ENCODE results near the gene PPTC7. TPM values are rescaled to one million over a fixed set of nuclear protein-coding genes. Genes with fewer than 3 reads are reported as not detected.

The PPTC7 gene
- total and polyA plus RNA-seq, 2 of the 8 experiments (the other 6 are each of a cell fraction or from before 2014, with no cell fraction given) = 8.1 to 15.9 TPM

DNA sequence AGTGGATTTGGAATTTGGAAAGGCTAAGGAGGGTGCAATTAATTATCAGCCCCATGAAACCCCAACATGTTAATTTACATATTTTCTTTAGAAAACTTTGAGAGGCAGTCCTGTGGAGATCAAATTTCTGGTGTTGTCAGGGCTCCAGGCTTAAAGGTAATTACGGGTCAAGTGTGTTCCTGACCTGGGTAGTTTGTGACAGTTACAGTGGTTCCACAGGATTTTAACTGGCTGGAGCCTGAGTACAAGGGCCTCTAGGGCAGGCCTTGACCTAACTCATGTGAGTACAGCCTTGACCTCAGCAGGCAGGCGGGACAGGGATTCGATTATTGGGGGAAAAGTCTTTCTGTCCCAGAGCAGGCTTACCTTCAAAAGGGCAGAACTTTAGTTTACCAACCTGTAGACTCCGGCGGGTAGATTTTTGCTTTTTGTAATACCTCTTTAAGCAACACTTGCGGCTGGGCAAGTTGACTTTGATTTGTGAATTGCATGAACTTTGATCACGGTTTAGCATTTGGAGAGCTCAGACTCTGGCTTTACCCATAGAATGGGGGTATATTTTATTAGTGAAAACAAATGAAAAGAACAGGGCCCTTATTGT, 8.4 kb upstream of the PPTC7 start:
- Histone ChIP-seq H3K27me3 (replicated peaks in 1 of 4; ENCODE audit: control insufficient read depth in 3 of 4, extremely low read depth in 1 of 4, insufficient read depth in 3 of 4, low read length in 3 of 4) (no peaks in the 10 kb centered on the region), H3K4me3 (ENCODE audit: extremely low read depth in 1 of 4, insufficient read depth in 2 of 4, low read depth in 3 of 4, low read length in 4 of 4) (no peak overlapping the region), H3K36me3 (ENCODE audit: control insufficient read depth in 2 of 4, insufficient read depth in 4 of 4, low read length in 3 of 4) (no peaks in the 10 kb centered on the region), H2BK5ac (ENCODE audit: low read depth, low read length) (no peak overlapping the region), H2BK120ac (replicated peaks; ENCODE audit: low read depth, low read length) (no peak overlapping the region), H3K79me1 (ENCODE audit: low read depth, low read length) (no peaks in the 10 kb centered on the region), H4K8ac (ENCODE audit: extremely low read depth, insufficient read depth, low read length) (no peak overlapping the region), H2AK5ac (ENCODE audit: low read depth, low read length) (no peak overlapping the region), H3K9me3 (ENCODE audit: insufficient read depth in 2 of 2, low read depth in 1 of 2, low read length in 1 of 2) (no peaks in the 10 kb centered on the region), H3K23me2 (ENCODE audit: low read depth, low read length) (no peaks in the 10 kb centered on the region), H3K18ac (ENCODE audit: extremely low read depth, low read length) (no peak overlapping the region), H4K20me1 (replicated peaks in 1 of 2; ENCODE audit: control insufficient read depth in 1 of 2, insufficient read depth in 2 of 2, low read length in 2 of 2) (no peaks in the 10 kb centered on the region), H4K5ac (ENCODE audit: insufficient read length, low read depth, low read length) (no peak overlapping the region), H2BK12ac (ENCODE audit: low read depth, low read length) (no peak overlapping the region), H2BK20ac (ENCODE audit: low read length) (no peak overlapping the region), H3K4me2 (ENCODE audit: insufficient read depth in 1 of 2, low read depth in 2 of 2, low read length in 2 of 2) (no peak overlapping the region; a peak in 2 of 4 replicates), H3K56ac (replicated peaks; ENCODE audit: insufficient read length, low read depth, low read length) (no peak overlapping the region), H3K4ac (replicated peaks; ENCODE audit: insufficient read length, low read depth, low read length) (no peak overlapping the region), H3K4me1 (replicated peaks in 1 of 4; ENCODE audit: control insufficient read depth in 3 of 4, insufficient read depth in 4 of 4, low read length in 3 of 4) (peaks cover 0 to 7% (median 2%) of the 10 kb centered on the region in 4 experiments; a peak in 2 of 7 replicates), H3K27ac (ENCODE audit: low read depth, low read length) (no peak overlapping the region), H3K9ac (replicated peaks in 1 of 4; ENCODE audit: extremely low read depth in 1 of 4, low read depth in 3 of 4, low read length in 3 of 4) (no peak overlapping the region), H2BK15ac (ENCODE audit: low read length) (no peak overlapping the region), H3K79me2 (ENCODE audit: control insufficient read depth in 1 of 2, insufficient read depth in 2 of 2, low read length in 2 of 2) (no peaks in the 10 kb centered on the region), H3K23ac (ENCODE audit: insufficient read length) (no peak overlapping the region), H3K14ac (ENCODE audit: insufficient read length) (no peak overlapping the region), H2AFZ (ENCODE audit: low read length) (peak overlapping the region; percentile 36; the same call in 1 of the 2 replicates), H4K91ac (replicated peaks; ENCODE audit: insufficient read length, low read length) (no peak overlapping the region)
- 88% methylated on average over 7 of the region's 7 CpGs; no CpG with 5 or more reads in 1 of the 2 experiments for WGBS, 2 experiments (ENCODE audit: extremely low coverage in 1 of 2, insufficient coverage in 1 of 2, insufficient read length in 1 of 2, insufficient replicate concordance in 2 of 2, low coverage in 1 of 2, low lambda C conversion rate in 2 of 2, missing lambda C conversion rate in 1 of 2)
- TF ChIP-seq SP2 (IDR thresholded peaks at IDR 0.05; ENCODE audit: low read length) (no peak), ATF2 (IDR thresholded peaks at IDR 0.05; ENCODE audit: low read length) (no peak), JUN (IDR thresholded peaks at IDR 0.05; ENCODE audit: low read depth, low read length) (no peak), MAFK (IDR thresholded peaks at IDR 0.05; ENCODE audit: low read depth, low read length) (no peak), CHD1 (IDR thresholded peaks at IDR 0.05; ENCODE audit: low read depth, low read length) (no peak)
- CTCF ChIA-PET (ENCODE audit: partially characterized antibody) = interaction anchor here (0.6 to 14.6 kb wide), 4 partner anchors 11 to 442 kb away, joined by 3 to 190 read pairs (median 30); no protein-coding TSS in a partner anchor
- no peak for DNase-seq (ENCODE audit: low read depth in 1 of 2, low spot score in 2 of 2)
- POLR2A ChIA-PET (ENCODE audit: partially characterized antibody) = interaction anchor here (0.6 kb wide), 1 partner anchor 91 kb away, joined by 4 read pairs; no protein-coding TSS in a partner anchor
- no peak for FAIRE-seq
